ENCODE measurements around the gene VARS2. TPM values are rescaled to one million over a fixed set of nuclear protein-coding genes. Genes with fewer than 3 reads are reported as not detected.
A peak's percentile ranks its signal among the peaks of the same experiment; 100 is the strongest.

VARS2 gene
- total RNA-seq, 1 donor: 10.0 TPM

GRCh38 chr6:30881392-30882203 lies 32.4 kb upstream of the VARS2 start:
- Histone ChIP-seq H3K27me3 (ENCODE audit: insufficient read depth, low read length) (peaks cover 10% of the 10 kb centered on the region), H3K4me3 (ENCODE audit: low read length) (no peak overlapping the region), H3K4me1 (ENCODE audit: insufficient read depth, low read length) (peaks cover 38% of the 10 kb centered on the region), H3K9me3 (ENCODE audit: low read depth, low read length) (no peaks in the 10 kb centered on the region)

GRCh38 chr6:30882204-30882758 lies 31.8 kb upstream of the VARS2 start:
- Histone ChIP-seq H3K9me3 (ENCODE audit: low read depth, low read length) (no peaks in the 10 kb centered on the region), H3K4me1 (ENCODE audit: insufficient read depth, low read length) (peaks cover 36% of the 10 kb centered on the region), H3K27me3 (ENCODE audit: insufficient read depth, low read length) (peaks cover 12% of the 10 kb centered on the region), H3K4me3 (ENCODE audit: low read length) (no peak overlapping the region)

GRCh38 chr6:30882759-30883684 lies 31.0 kb upstream of the VARS2 start:
- peaks cover 12% of the 10 kb centered on the region for H3K27me3 ChIP-seq (ENCODE audit: insufficient read depth, low read length)
- H3K9me3 ChIP-seq (ENCODE audit: low read depth, low read length): no peaks in the 10 kb centered on the region
- peaks cover 28% of the 10 kb centered on the region for H3K4me1 ChIP-seq (ENCODE audit: insufficient read depth, low read length)
- H3K4me3 ChIP-seq (ENCODE audit: low read length): no peak overlapping the region

GRCh38 chr6:30883685-30884520 lies 30.1 kb upstream of the VARS2 start, which contains the start of gene DDR1:
TSS of gene DDR1 (plus strand) at chr6:30884519. CDS start at chr6:30888730, 4,211 bp downstream.
- Histone ChIP-seq H3K4me1 (ENCODE audit: insufficient read depth, low read length) (peaks cover 28% of the 10 kb centered on the region), H3K4me3 (ENCODE audit: low read length) (peak within 1 kb of the TSS; percentile 26), H3K9me3 (ENCODE audit: low read depth, low read length) (no peaks in the 10 kb centered on the region), H3K27me3 (ENCODE audit: insufficient read depth, low read length) (peaks cover 12% of the 10 kb centered on the region)

GRCh38 chr6:30884521-30885480 lies 29.2 kb upstream of the VARS2 start:
- peak overlapping the region; percentile 26 for H3K4me3 ChIP-seq (ENCODE audit: low read length)
- H3K27me3 ChIP-seq (ENCODE audit: insufficient read depth, low read length): peaks cover 12% of the 10 kb centered on the region
- peaks cover 28% of the 10 kb centered on the region for H3K4me1 ChIP-seq (ENCODE audit: insufficient read depth, low read length)
- no peaks in the 10 kb centered on the region for H3K9me3 ChIP-seq (ENCODE audit: low read depth, low read length)

GRCh38 chr6:30885481-30885998 lies 28.5 kb upstream of the VARS2 start:
- Histone ChIP-seq H3K4me3 (ENCODE audit: low read length) (no peak overlapping the region), H3K4me1 (ENCODE audit: insufficient read depth, low read length) (peaks cover 28% of the 10 kb centered on the region), H3K9me3 (ENCODE audit: low read depth, low read length) (no peaks in the 10 kb centered on the region), H3K27me3 (ENCODE audit: insufficient read depth, low read length) (peaks cover 12% of the 10 kb centered on the region)

- Histone ChIP-seq H3K4me3 (ENCODE audit: low read length) (no peak overlapping the region), H3K4me1 (ENCODE audit: insufficient read depth, low read length) (peaks cover 28% of the 10 kb centered on the region), H3K9me3 (ENCODE audit: low read depth, low read length) (no peaks in the 10 kb centered on the region), H3K27me3 (ENCODE audit: insufficient read depth, low read length) (peaks cover 12% of the 10 kb centered on the region)
These were observed 27.8 kb upstream of the VARS2 start for GRCh38 chr6:30885999-30886896.

- no peaks in the 10 kb centered on the region for H3K9me3 ChIP-seq (ENCODE audit: low read depth, low read length)
- H3K4me1 ChIP-seq (ENCODE audit: insufficient read depth, low read length): peaks cover 28% of the 10 kb centered on the region
- peaks cover 12% of the 10 kb centered on the region for H3K27me3 ChIP-seq (ENCODE audit: insufficient read depth, low read length)
- no peak overlapping the region for H3K4me3 ChIP-seq (ENCODE audit: low read length)
These were observed 27.2 kb upstream of the VARS2 start for GRCh38 chr6:30886897-30887255.

GRCh38 chr6:30887901-30888815 lies 25.9 kb upstream of the VARS2 start:
- Histone ChIP-seq H3K9me3 (ENCODE audit: low read depth, low read length) (no peaks in the 10 kb centered on the region), H3K27me3 (ENCODE audit: insufficient read depth, low read length) (peaks cover 12% of the 10 kb centered on the region), H3K4me3 (ENCODE audit: low read length) (no peak overlapping the region), H3K4me1 (ENCODE audit: insufficient read depth, low read length) (peaks cover 28% of the 10 kb centered on the region)

- Histone ChIP-seq H3K4me3 (ENCODE audit: low read length) (no peak overlapping the region), H3K4me1 (ENCODE audit: insufficient read depth, low read length) (peaks cover 20% of the 10 kb centered on the region), H3K27me3 (ENCODE audit: insufficient read depth, low read length) (peaks cover 9% of the 10 kb centered on the region), H3K9me3 (ENCODE audit: low read depth, low read length) (no peaks in the 10 kb centered on the region)
These were observed 25.1 kb upstream of the VARS2 start for GRCh38 chr6:30888816-30889495.

GRCh38 chr6:30889496-30889885 lies 24.5 kb upstream of the VARS2 start:
- H3K27me3 ChIP-seq (ENCODE audit: insufficient read depth, low read length): peaks cover 9% of the 10 kb centered on the region
- peaks cover 20% of the 10 kb centered on the region for H3K4me1 ChIP-seq (ENCODE audit: insufficient read depth, low read length)
- H3K4me3 ChIP-seq (ENCODE audit: low read length): no peak overlapping the region
- no peaks in the 10 kb centered on the region for H3K9me3 ChIP-seq (ENCODE audit: low read depth, low read length)
